Small intestine (tissue), 7 donors: Measurements from ENCODE around the gene ARHGAP1. TPM values are rescaled to one million over a fixed set of nuclear protein-coding genes. Genes with fewer than 3 reads are reported as not detected.

Source experiments
- DNase-seq, 2 donors: peaks; one replicate each; pipeline versions ENCODE4 v3.0.0 to v3.0.0-alpha.2; 2013
- FAIRE-seq: peaks from 2 replicates; lab custom pipeline; 2012; peaks lifted over from hg19 to GRCh38; lab: Jason Lieb, UNC
- H3K27ac ChIP-seq, 3 donors: one replicate each; pipeline ENCODE4 v1.5.1; 2013; ENCODE audit warnings: low read length in 2 of 3, mild to moderate bottlenecking in 2 of 3, control low read depth in 1 of 3, inconsistent platforms in 1 of 3, low read depth in 1 of 3, moderate library complexity in 1 of 3
- H3K27me3 ChIP-seq, 3 donors: one replicate each; pipeline ENCODE4 v1.6.1; 2013; ENCODE audit warnings: low read length in 3 of 3, inconsistent platforms in 1 of 3; ENCODE audit not compliant: control insufficient read depth in 3 of 3, insufficient read depth in 3 of 3
- H3K36me3 ChIP-seq, 3 donors: one replicate each; pipeline ENCODE4 v1.6.1; 2013; ENCODE audit warnings: low read length in 3 of 3, inconsistent platforms in 1 of 3, low read depth in 1 of 3, mild to moderate bottlenecking in 1 of 3, moderate library complexity in 1 of 3; ENCODE audit not compliant: control insufficient read depth in 3 of 3, insufficient read depth in 2 of 3
- H3K4me1 ChIP-seq, 3 donors: one replicate each; pipeline ENCODE4 v1.6.1; 2013; ENCODE audit warnings: low read length in 2 of 3, inconsistent platforms in 1 of 3, low read depth in 1 of 3, mild to moderate bottlenecking in 1 of 3, moderate library complexity in 1 of 3; ENCODE audit not compliant: control insufficient read depth in 3 of 3, insufficient read depth in 2 of 3
- H3K4me3 ChIP-seq, 3 donors: one replicate each; pipeline ENCODE4 v1.5.1; 2013; ENCODE audit warnings: low read length in 3 of 3, control low read depth in 1 of 3, inconsistent platforms in 1 of 3, low read depth in 1 of 3, mild to moderate bottlenecking in 1 of 3, moderate library complexity in 1 of 3
- H3K9me3 ChIP-seq, 2 donors: one replicate each; pipeline ENCODE4 v1.6.1; 2013; ENCODE audit warnings: low read depth in 1 of 2, low read length in 1 of 2; ENCODE audit not compliant: control insufficient read depth in 2 of 2, insufficient read depth in 1 of 2
- WGBS, 3 donors: extraction: QIAGEN DNeasy Blood & Tissue Kit; methylation state at CpG; one replicate each; pipeline ENCODE4 v1.1.7; 2013; 5-methylcytosine and 5-hydroxymethylcytosine counted together
- polyA plus RNA-seq, 4 donors: library from polyadenylated mRNA; stranded (reverse) in 3 of 4; unstranded in 1 of 4; fragments of 200-250 nt in 3 of 4; fragments of 120-200 nt in 1 of 4; gene quantifications; one replicate each; pipeline versions ENCODE4 v1.2.1 to v1.2.3, GENCODE V29; 2013
- donor health status: healthy with polysubstance abuse.
- donor health status: control.
- donor health status: control.
- donor health status: Bipolar disorder and iron deficiency.
- donor health status: healthy.

ARHGAP1 gene
- polyA plus RNA-seq, 4 donors, result 18.6 to 49.0 (median 26.0) TPM

- H3K27me3 ChIP-seq, result no peaks in the 10 kb centered on the region
- DNase-seq, result peak in 1 of 2 donors; percentile 35
- H3K9me3 ChIP-seq, result no peaks in the 10 kb centered on the region
- H3K27ac ChIP-seq, result peak overlapping the region in 1 of 3 donors; percentile 25
- no peak for FAIRE-seq
- H3K36me3 ChIP-seq, result peaks cover 1 to 43% (median 5%) of the 10 kb centered on the region in 3 donors
- H3K4me1 ChIP-seq, result peaks cover 0 to 2% (median 0%) of the 10 kb centered on the region in 3 donors
- no peak overlapping the region for H3K4me3 ChIP-seq
- WGBS, 3 donors, result 94 to 95% (median 94%) methylated on average over 22 of the region's 22 CpGs
Observed at GRCh38 chr11:46633291-46634217, 66.9 kb downstream of the ARHGAP1 start.

DNA sequence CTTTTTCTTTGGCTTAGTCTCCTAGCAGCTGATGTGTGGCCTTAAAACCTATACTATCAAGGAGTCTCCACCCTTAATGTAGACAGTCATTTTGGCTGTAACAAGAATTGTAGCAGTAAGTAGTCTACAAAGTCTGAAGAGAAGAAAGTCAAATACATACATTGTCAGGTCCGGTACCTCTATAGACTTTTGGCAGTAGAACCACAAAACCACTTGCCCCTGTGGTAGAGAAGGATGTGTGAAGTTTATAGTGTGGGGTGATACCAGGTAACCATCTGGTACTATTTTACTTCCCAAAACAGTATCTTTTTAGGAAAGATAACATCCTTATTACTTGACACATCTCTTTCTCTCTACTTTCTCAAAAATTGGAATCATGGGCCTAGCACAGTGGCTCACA is 67.9 kb downstream of the ARHGAP1 start:
- Histone ChIP-seq H3K27ac (no peak overlapping the region), H3K4me1 (peaks cover 0 to 2% (median 0%) of the 10 kb centered on the region in 3 donors), H3K9me3 (no peaks in the 10 kb centered on the region), H3K36me3 (peaks cover 1 to 46% (median 5%) of the 10 kb centered on the region in 3 donors), H3K4me3 (no peak overlapping the region), H3K27me3 (no peaks in the 10 kb centered on the region)
- 87 to 96% (median 88%) methylated on average over 1 of the region's 1 CpG for WGBS, 3 donors
- no peak for DNase-seq
- FAIRE-seq, result no peak

DNA sequence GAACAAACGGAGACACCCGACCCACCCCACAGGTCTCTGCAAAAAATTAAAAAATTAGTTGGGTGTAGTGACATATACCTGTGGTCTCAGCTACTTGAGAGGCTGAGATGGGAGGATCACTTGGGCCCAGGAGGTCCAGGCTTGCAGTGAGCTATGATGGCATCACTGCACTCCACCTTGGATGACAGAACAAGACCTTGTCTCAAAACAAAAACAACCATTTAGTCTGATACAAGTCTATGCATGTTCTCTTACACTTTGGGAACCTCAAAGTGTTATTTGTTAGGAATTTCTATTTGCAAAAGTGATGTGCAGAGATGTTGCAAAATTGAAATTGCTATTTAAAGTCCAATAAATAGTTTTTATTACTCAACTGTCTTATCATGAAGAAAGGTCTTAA is 68.7 kb downstream of the ARHGAP1 start:
- peaks cover 1 to 51% (median 5%) of the 10 kb centered on the region in 3 donors for H3K36me3 ChIP-seq
- H3K27me3 ChIP-seq, result no peaks in the 10 kb centered on the region
- H3K27ac ChIP-seq, result no peak overlapping the region
- 91 to 94% (median 92%) methylated on average over 2 of the region's 2 CpGs for WGBS, 3 donors
- DNase-seq, result no peak
- no peaks in the 10 kb centered on the region for H3K9me3 ChIP-seq
- H3K4me3 ChIP-seq, result no peak overlapping the region
- peaks cover 0 to 2% (median 0%) of the 10 kb centered on the region in 3 donors for H3K4me1 ChIP-seq
- FAIRE-seq, result no peak

- Histone ChIP-seq H3K4me3 (no peak overlapping the region), H3K36me3 (peaks cover 5 to 54% (median 5%) of the 10 kb centered on the region in 3 donors), H3K9me3 (no peaks in the 10 kb centered on the region), H3K4me1 (peaks cover 0 to 2% (median 0%) of the 10 kb centered on the region in 3 donors), H3K27ac (no peak overlapping the region), H3K27me3 (no peaks in the 10 kb centered on the region)
- FAIRE-seq (no peak), DNase-seq (no peak)
- WGBS, 3 donors, result 94 to 100% (median 97%) methylated on average over 1 of the region's 1 CpG
Observed at GRCh38 chr11:46630237-46630636, 70.2 kb downstream of the ARHGAP1 start.

DNA sequence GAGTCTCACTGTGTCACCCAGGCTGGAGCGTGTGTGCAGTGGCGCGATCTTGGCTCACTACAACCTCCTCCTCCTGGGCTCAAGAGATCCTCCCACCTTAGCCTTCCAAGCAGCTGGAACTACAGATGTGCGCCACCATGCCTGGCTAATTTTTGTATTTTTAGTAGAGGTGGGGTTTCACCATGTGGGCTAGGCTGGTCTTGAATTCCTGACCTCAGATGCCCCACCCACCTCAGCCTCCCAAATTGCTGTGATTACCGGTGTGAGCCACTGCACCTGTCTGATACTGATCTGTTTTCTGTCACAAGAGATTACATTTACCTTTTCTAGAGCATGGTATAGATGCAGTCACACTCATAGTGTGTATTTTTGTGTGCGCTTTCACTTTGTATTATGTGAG is 71.5 kb downstream of the ARHGAP1 start:
- H3K9me3 ChIP-seq, result no peaks in the 10 kb centered on the region
- H3K36me3 ChIP-seq, result peaks cover 5 to 51% (median 6%) of the 10 kb centered on the region in 3 donors
- H3K4me3 ChIP-seq, result no peak overlapping the region
- peaks cover 0 to 2% (median 0%) of the 10 kb centered on the region in 3 donors for H3K4me1 ChIP-seq
- no peak for FAIRE-seq
- WGBS, 3 donors, result 88 to 89% (median 88%) methylated on average over 6 of the region's 6 CpGs
- H3K27ac ChIP-seq, result no peak overlapping the region
- no peak for DNase-seq
- no peaks in the 10 kb centered on the region for H3K27me3 ChIP-seq

Other genes with a start within 250 kb of the ARHGAP1 start
- 10 to 100 TPM in 2 of 4 donors, 1 to 10 TPM in 2; 7.8 to 22.2 (median 12.6) TPM for gene AMBRA1, start 106.6 kb downstream of the ARHGAP1 start, polyA plus RNA-seq
- gene HARBI1, start 83.4 kb downstream of the ARHGAP1 start, polyA plus RNA-seq, result 1 to 10 TPM; 3.0 to 4.8 (median 3.3) TPM
- gene ATG13, start 83.1 kb downstream of the ARHGAP1 start, polyA plus RNA-seq, result 10 to 100 TPM; 35.7 to 55.3 (median 37.4) TPM
- gene ZNF408, start 412 bp upstream of the ARHGAP1 start, polyA plus RNA-seq, result 10 to 100 TPM in 3 of 4 donors, 1 to 10 TPM in 1; 8.7 to 11.6 (median 11.5) TPM
- gene F2, start 18.6 kb upstream of the ARHGAP1 start, polyA plus RNA-seq, result 1 to 10 TPM in 1 of 4 donors, under 1 TPM in 1, not detected in 2; 0.09 to 2.3 TPM
- gene CKAP5, start 145.7 kb upstream of the ARHGAP1 start, polyA plus RNA-seq, result 10 to 100 TPM in 2 of 4 donors, 1 to 10 TPM in 2; 6.2 to 46.6 (median 17.8) TPM
- 10 to 100 TPM in 3 of 4 donors, 1 to 10 TPM in 1; 2.2 to 15.2 (median 12.6) TPM for gene LRP4, start 217.9 kb upstream of the ARHGAP1 start, polyA plus RNA-seq
- 10 to 100 TPM; 15.1 to 32.9 (median 20.5) TPM for gene CSTPP1, start 236.1 kb upstream of the ARHGAP1 start, polyA plus RNA-seq